ENCODE measurements around the gene MRPS27.

The MRPS27 gene

GRCh38 chr5:72319976-72320752, at the start of gene MRPS27, which contains the start of gene PTCD2:
MRPS27 (minus strand) TSS chr5:72320240; CDS start chr5:72320221, 19 bp downstream.
PTCD2 (plus strand) TSS chr5:72320373; CDS start chr5:72320383, 10 bp downstream.
- Histone ChIP-seq H3K27ac (ENCODE audit: low read length) (no peak within 1 kb of the TSS), H3K9me3 (ENCODE audit: control insufficient read depth, insufficient read depth, low read length) (no peaks in the 10 kb centered on the region), H3K4me3 (ENCODE audit: low read length) (peak within 1 kb of the TSS; percentile 89), H3K4me1 (ENCODE audit: control insufficient read depth, insufficient read depth, low read length) (no peaks in the 10 kb centered on the region), H3K27me3 (ENCODE audit: control insufficient read depth, insufficient read depth, low read length) (no peaks in the 10 kb centered on the region), H3K36me3 (ENCODE audit: control insufficient read depth, insufficient read depth, low read length) (no peaks in the 10 kb centered on the region)
- no CpG with 5 or more reads among the region's 40 CpGs for WGBS (ENCODE audit: insufficient coverage, insufficient read length)
- peak; percentile 94 for DNase-seq (ENCODE audit: low read depth, low spot score)

- H3K4me3 ChIP-seq (ENCODE audit: low read length): no peak overlapping the region
- H3K27me3 ChIP-seq (ENCODE audit: control insufficient read depth, insufficient read depth, low read length): no peaks in the 10 kb centered on the region
- no peak overlapping the region for H3K27ac ChIP-seq (ENCODE audit: low read length)
- no peaks in the 10 kb centered on the region for H3K4me1 ChIP-seq (ENCODE audit: control insufficient read depth, insufficient read depth, low read length)
- H3K9me3 ChIP-seq (ENCODE audit: control insufficient read depth, insufficient read depth, low read length): no peaks in the 10 kb centered on the region
- WGBS (ENCODE audit: insufficient coverage, insufficient read length): no CpG with 5 or more reads among the region's 3 CpGs
- no peaks in the 10 kb centered on the region for H3K36me3 ChIP-seq (ENCODE audit: control insufficient read depth, insufficient read depth, low read length)
- no peak for DNase-seq (ENCODE audit: low read depth, low spot score)
Measured at GRCh38 chr5:72369711-72370110, 49.7 kb upstream of the MRPS27 start.

- H3K27me3 ChIP-seq (ENCODE audit: control insufficient read depth, insufficient read depth, low read length): no peaks in the 10 kb centered on the region
- no CpG with 5 or more reads among the region's 1 CpG for WGBS (ENCODE audit: insufficient coverage, insufficient read length)
- no peak overlapping the region for H3K4me3 ChIP-seq (ENCODE audit: low read length)
- no peaks in the 10 kb centered on the region for H3K36me3 ChIP-seq (ENCODE audit: control insufficient read depth, insufficient read depth, low read length)
- H3K27ac ChIP-seq (ENCODE audit: low read length): no peak overlapping the region
- H3K4me1 ChIP-seq (ENCODE audit: control insufficient read depth, insufficient read depth, low read length): no peaks in the 10 kb centered on the region
- H3K9me3 ChIP-seq (ENCODE audit: control insufficient read depth, insufficient read depth, low read length): no peaks in the 10 kb centered on the region
- no peak for DNase-seq (ENCODE audit: low read depth, low spot score)
Measured at GRCh38 chr5:72369301-72369700, 49.3 kb upstream of the MRPS27 start.

DNA sequence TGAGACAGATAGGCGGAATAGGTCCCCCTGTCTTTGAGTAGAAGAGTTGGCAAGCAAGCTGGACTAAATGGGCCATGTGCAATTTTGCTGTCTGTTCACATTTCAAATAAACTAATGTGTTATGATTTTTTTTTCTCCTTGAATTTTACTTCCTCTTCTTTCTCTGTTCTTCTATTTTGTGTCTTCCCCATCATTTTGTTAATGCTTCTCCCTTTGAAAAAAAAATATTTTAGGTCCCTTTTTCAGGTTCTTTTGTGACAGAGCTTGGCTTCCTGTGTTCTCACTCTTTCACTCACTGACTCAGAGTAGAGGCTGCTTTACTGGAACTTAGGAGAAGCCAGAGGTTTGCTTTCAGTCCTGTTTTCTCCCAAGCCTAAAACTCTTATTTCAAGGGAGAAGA, 48.2 kb upstream of the MRPS27 start:
- no peaks in the 10 kb centered on the region for H3K9me3 ChIP-seq (ENCODE audit: control insufficient read depth, insufficient read depth, low read length)
- H3K4me3 ChIP-seq (ENCODE audit: low read length): no peak overlapping the region
- WGBS (ENCODE audit: insufficient coverage, insufficient read length): no CpG with 5 or more reads among the region's 1 CpG
- no peaks in the 10 kb centered on the region for H3K36me3 ChIP-seq (ENCODE audit: control insufficient read depth, insufficient read depth, low read length)
- no peak for DNase-seq (ENCODE audit: low read depth, low spot score)
- no peak overlapping the region for H3K27ac ChIP-seq (ENCODE audit: low read length)
- peaks cover 2% of the 10 kb centered on the region for H3K4me1 ChIP-seq (ENCODE audit: control insufficient read depth, insufficient read depth, low read length)
- no peaks in the 10 kb centered on the region for H3K27me3 ChIP-seq (ENCODE audit: control insufficient read depth, insufficient read depth, low read length)

- no CpG with 5 or more reads among the region's 7 CpGs for WGBS (ENCODE audit: insufficient coverage, insufficient read length)
- no peak overlapping the region for H3K4me3 ChIP-seq (ENCODE audit: low read length)
- peak; percentile 25 for DNase-seq (ENCODE audit: low read depth, low spot score)
- H3K4me1 ChIP-seq (ENCODE audit: control insufficient read depth, insufficient read depth, low read length): peaks cover 2% of the 10 kb centered on the region
- no peaks in the 10 kb centered on the region for H3K36me3 ChIP-seq (ENCODE audit: control insufficient read depth, insufficient read depth, low read length)
- no peak overlapping the region for H3K27ac ChIP-seq (ENCODE audit: low read length)
- no peaks in the 10 kb centered on the region for H3K27me3 ChIP-seq (ENCODE audit: control insufficient read depth, insufficient read depth, low read length)
- H3K9me3 ChIP-seq (ENCODE audit: control insufficient read depth, insufficient read depth, low read length): no peaks in the 10 kb centered on the region
Measured at GRCh38 chr5:72366324-72366976, 46.4 kb upstream of the MRPS27 start.

- H3K4me1 ChIP-seq (ENCODE audit: control insufficient read depth, insufficient read depth, low read length): peaks cover 2% of the 10 kb centered on the region
- H3K36me3 ChIP-seq (ENCODE audit: control insufficient read depth, insufficient read depth, low read length): no peaks in the 10 kb centered on the region
- WGBS (ENCODE audit: insufficient coverage, insufficient read length): no CpG with 5 or more reads among the region's 4 CpGs
- H3K27me3 ChIP-seq (ENCODE audit: control insufficient read depth, insufficient read depth, low read length): no peaks in the 10 kb centered on the region
- H3K27ac ChIP-seq (ENCODE audit: low read length): no peak overlapping the region
- H3K9me3 ChIP-seq (ENCODE audit: control insufficient read depth, insufficient read depth, low read length): no peaks in the 10 kb centered on the region
- no peak overlapping the region for H3K4me3 ChIP-seq (ENCODE audit: low read length)
- no peak for DNase-seq (ENCODE audit: low read depth, low spot score)
Measured at GRCh38 chr5:72364951-72365350, 44.9 kb upstream of the MRPS27 start.

DNA sequence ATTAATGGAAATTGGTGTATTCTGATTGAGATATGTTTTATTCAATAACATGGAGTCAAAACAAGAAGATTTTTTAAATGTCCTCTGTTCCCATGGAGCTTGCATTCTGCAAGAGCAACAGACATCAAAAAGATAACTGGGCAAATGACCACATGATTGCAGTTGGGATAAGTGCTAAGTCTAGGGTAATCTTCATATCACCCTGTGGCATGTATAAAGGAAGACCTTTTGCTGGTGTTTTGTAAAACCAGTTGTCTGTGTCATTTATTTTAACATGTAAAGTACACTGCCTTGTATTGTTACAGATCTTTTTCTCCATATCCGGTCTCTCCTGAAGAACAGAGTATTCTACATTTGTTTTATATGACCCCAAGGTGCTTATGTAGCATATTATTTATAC, 44.1 kb upstream of the MRPS27 start:
- no CpG with 5 or more reads among the region's 1 CpG for WGBS (ENCODE audit: insufficient coverage, insufficient read length)
- DNase-seq (ENCODE audit: low read depth, low spot score): no peak
- Histone ChIP-seq H3K36me3 (ENCODE audit: control insufficient read depth, insufficient read depth, low read length) (no peaks in the 10 kb centered on the region), H3K27me3 (ENCODE audit: control insufficient read depth, insufficient read depth, low read length) (no peaks in the 10 kb centered on the region), H3K4me3 (ENCODE audit: low read length) (no peak overlapping the region), H3K9me3 (ENCODE audit: control insufficient read depth, insufficient read depth, low read length) (no peaks in the 10 kb centered on the region), H3K27ac (ENCODE audit: low read length) (no peak overlapping the region), H3K4me1 (ENCODE audit: control insufficient read depth, insufficient read depth, low read length) (peaks cover 2% of the 10 kb centered on the region)

DNA sequence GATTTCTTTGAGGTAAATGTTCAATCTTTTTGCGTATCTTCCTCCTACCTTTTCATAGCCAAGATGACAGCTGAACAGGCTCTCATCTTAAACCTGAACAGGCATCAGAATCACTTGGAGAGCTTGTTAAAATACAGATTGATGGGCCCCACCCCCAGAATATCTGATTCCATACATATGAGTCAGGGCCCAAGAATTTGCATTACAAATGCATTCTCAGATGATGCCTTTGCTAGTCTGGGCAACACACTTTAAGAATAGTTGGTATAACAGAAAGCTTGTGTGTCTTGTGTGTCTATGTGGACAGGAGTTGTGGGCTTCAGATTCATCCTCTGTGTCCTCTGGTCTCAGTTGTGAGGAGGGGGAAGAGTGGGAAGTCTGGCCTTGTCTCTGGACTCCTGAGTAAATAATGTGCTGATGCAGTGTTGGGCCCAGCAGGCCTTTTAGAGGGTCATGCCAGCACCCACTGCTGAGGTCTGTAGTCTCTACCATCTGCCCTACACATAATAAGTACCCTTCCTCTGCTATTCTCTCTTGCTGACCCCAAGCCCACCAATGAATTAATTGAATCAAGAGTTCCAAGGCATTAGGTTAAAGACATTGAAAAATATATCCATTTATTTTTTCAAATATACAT, 43.2 kb upstream of the MRPS27 start:
- WGBS (ENCODE audit: insufficient coverage, insufficient read length): no CpG with 5 or more reads among the region's 1 CpG
- Histone ChIP-seq H3K27me3 (ENCODE audit: control insufficient read depth, insufficient read depth, low read length) (no peaks in the 10 kb centered on the region), H3K36me3 (ENCODE audit: control insufficient read depth, insufficient read depth, low read length) (no peaks in the 10 kb centered on the region), H3K27ac (ENCODE audit: low read length) (no peak overlapping the region), H3K4me1 (ENCODE audit: control insufficient read depth, insufficient read depth, low read length) (peaks cover 2% of the 10 kb centered on the region), H3K4me3 (ENCODE audit: low read length) (no peak overlapping the region), H3K9me3 (ENCODE audit: control insufficient read depth, insufficient read depth, low read length) (no peaks in the 10 kb centered on the region)
- no peak for DNase-seq (ENCODE audit: low read depth, low spot score)

DNA sequence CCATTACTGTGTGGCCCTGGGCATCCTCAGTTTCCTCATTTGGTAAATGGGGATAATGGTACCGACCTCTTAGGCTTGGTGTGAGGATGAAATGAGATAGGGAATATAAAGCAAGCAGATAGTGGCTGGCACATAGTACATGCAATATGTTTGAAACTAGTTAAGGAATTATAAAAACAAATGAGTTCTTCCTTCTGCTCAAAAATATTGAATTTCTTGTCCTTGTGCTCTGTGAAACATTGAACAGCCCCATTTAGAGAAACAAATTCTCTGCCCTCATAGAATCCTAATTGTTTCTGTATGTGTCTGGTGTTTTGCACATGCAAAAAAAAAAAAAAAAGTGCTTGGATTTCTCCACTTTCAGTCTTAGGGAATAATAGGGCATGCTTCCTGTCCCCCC, 39.8 kb upstream of the MRPS27 start:
- WGBS (ENCODE audit: insufficient coverage, insufficient read length): no CpG with 5 or more reads among the region's 1 CpG
- no peaks in the 10 kb centered on the region for H3K36me3 ChIP-seq (ENCODE audit: control insufficient read depth, insufficient read depth, low read length)

DNA sequence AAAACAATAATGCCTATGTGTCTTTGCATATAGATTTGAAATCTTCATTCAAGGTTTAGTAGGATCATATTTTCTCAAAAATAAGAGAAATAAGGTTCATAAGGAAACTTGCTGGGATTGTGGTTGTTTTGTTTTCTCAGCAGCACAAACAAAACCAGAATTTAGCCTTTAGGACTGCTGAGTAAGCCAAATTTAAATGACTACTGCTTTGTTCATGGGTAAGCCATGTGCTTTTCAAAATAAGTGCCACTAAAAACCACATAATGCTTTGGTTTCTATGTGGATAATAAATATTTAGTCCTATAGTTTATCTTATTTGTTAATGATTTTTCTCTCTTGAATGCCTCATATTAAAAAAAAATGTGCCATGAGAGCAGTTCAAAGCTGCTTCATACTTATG, 38.9 kb upstream of the MRPS27 start:
- peaks cover 2% of the 10 kb centered on the region for H3K4me1 ChIP-seq (ENCODE audit: control insufficient read depth, insufficient read depth, low read length)
- no peak overlapping the region for H3K27ac ChIP-seq (ENCODE audit: low read length)
- H3K4me3 ChIP-seq (ENCODE audit: low read length): no peak overlapping the region
- no peak for DNase-seq (ENCODE audit: low read depth, low spot score)
- no peaks in the 10 kb centered on the region for H3K36me3 ChIP-seq (ENCODE audit: control insufficient read depth, insufficient read depth, low read length)
- H3K27me3 ChIP-seq (ENCODE audit: control insufficient read depth, insufficient read depth, low read length): no peaks in the 10 kb centered on the region
- H3K9me3 ChIP-seq (ENCODE audit: control insufficient read depth, insufficient read depth, low read length): no peaks in the 10 kb centered on the region

More for the DNA sequence above, 39.8 kb upstream of the MRPS27 start:
- Histone ChIP-seq H3K4me3 (ENCODE audit: low read length) (no peak overlapping the region), H3K9me3 (ENCODE audit: control insufficient read depth, insufficient read depth, low read length) (no peaks in the 10 kb centered on the region), H3K4me1 (ENCODE audit: control insufficient read depth, insufficient read depth, low read length) (peaks cover 2% of the 10 kb centered on the region), H3K27me3 (ENCODE audit: control insufficient read depth, insufficient read depth, low read length) (no peaks in the 10 kb centered on the region), H3K27ac (ENCODE audit: low read length) (no peak overlapping the region)
- no peak for DNase-seq (ENCODE audit: low read depth, low spot score)
